Spleen (tissue), 7 donors: ENCODE results near the gene TRIM28.
"Not testable (repeated sequence)": the region's sequence is repeated elsewhere in the genome, so short reads cannot be mapped to it uniquely, and the experiment has no call there.

Experiments
- CTCF ChIP-seq, 11 experiments: fragments of 200-600 bp in 7 of 11; fragments of 450-650 bp in 4 of 11; sonication (generic) in 4 of 11; IDR thresholded peaks in 8 of 11; conservative IDR thresholded peaks in 3 of 11; 1 replicate in 7 of 11; 2 replicates in 4 of 11; pipeline versions ENCODE4 v1.4.0 to v1.8.0; 2016 to 2021; ENCODE audit warnings: antibody characterized with exemption in 11 of 11, inconsistent platforms in 4 of 11, mild to moderate bottlenecking in 1 of 11
- POLR2A ChIP-seq, 3 donors: fragments of 450-650 bp; IDR thresholded peaks; one replicate each; pipeline ENCODE4 v1.5.1; 2017; ENCODE audit warnings: antibody characterized with exemption in 3 of 3, mild to moderate bottlenecking in 1 of 3
- POLR2AphosphoS5 ChIP-seq, 3 donors: sonication (generic); formaldehyde crosslinking; IDR thresholded peaks; one replicate each; pipeline ENCODE4 v1.5.1; 2017; ENCODE audit warnings: antibody characterized with exemption in 3 of 3
- donor health status: DM: no; HTN: no; CAD: no; lungs with moderate emphysema.
- donor health status: DM: no; HTN: no; CAD: no.
- donor health status: DM: no; HTN: no; CAD: no.

- not testable (repeated sequence) for TF ChIP-seq CTCF (IDR thresholded peaks at IDR 0.05 in 8 of 11, conservative IDR thresholded peaks at IDR 0.05 in 3 of 11); POLR2A (IDR thresholded peaks at IDR 0.05); POLR2AphosphoS5 (IDR thresholded peaks at IDR 0.05)
Observed at GRCh38 chr19:58577581-58577980, 33.7 kb downstream of the TRIM28 start.
